GM19238 (cell line): ENCODE data around the gene IVL.
A peak's percentile ranks its signal among the peaks of the same experiment; 100 is the strongest.

Experiments used
- DNase-seq: peaks from one replicate; pipeline ENCODE4 v3.0.0; 2011; ENCODE audit warnings: low spot score; ENCODE audit not compliant: insufficient read length

IVL gene, protein sequence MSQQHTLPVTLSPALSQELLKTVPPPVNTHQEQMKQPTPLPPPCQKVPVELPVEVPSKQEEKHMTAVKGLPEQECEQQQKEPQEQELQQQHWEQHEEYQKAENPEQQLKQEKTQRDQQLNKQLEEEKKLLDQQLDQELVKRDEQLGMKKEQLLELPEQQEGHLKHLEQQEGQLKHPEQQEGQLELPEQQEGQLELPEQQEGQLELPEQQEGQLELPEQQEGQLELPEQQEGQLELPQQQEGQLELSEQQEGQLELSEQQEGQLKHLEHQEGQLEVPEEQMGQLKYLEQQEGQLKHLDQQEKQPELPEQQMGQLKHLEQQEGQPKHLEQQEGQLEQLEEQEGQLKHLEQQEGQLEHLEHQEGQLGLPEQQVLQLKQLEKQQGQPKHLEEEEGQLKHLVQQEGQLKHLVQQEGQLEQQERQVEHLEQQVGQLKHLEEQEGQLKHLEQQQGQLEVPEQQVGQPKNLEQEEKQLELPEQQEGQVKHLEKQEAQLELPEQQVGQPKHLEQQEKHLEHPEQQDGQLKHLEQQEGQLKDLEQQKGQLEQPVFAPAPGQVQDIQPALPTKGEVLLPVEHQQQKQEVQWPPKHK

DNA sequence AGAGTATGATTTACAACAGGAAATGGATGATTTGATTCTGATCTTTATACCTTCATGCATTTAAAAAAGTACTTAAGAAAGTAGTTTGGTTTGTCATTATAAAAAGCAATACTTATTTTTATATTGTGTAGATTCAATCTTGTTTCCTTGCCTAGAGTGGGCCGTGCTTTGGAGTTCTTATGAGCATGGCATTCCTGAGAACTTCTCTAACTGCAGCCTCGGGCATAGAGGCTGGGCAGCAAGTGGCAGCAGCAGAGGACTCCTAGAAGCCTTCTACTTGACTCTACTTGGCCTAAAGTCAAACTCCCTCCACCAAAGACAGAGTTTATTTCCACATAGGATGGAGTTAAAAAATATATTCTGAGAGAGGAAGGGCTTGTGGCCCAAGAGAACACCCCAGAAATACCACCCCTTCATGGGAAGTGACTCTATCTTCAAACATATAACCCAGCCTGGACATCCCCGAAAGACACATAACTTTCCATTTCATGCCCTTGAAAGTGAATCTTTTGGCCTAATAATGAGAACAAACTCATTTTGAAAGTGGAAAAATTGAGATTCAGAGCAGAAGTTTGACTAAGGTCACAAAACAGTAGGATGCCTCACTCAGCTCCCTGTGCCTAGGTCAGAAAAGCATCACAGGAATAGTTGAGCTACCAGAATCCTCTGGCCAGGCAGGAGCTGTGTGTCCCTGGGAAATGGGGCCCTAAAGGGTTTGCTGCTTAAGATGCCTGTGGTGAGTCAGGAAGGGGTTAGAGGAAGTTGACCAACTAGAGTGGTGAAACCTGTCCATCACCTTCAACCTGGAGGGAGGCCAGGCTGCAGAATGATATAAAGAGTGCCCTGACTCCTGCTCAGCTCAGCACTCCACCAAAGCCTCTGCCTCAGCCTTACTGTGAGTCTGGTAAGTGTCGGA, at the start of gene IVL:
Gene IVL, plus strand, starts transcription at position 861 of the 916 bp plus-strand sequence. CDS start 1,252 bp downstream, outside the sequence.
- DNase-seq = no peak

GRCh38 chr1:152859696-152860095, 48.6 kb upstream of the IVL start, which contains the start of gene LCE7A:
TSS of gene LCE7A (plus strand) at chr1:152859996. CDS start at chr1:152860698, 702 bp downstream.
- no peak for DNase-seq

GRCh38 chr1:152860129-152860528, 48.2 kb upstream of the IVL start:
- DNase-seq = no peak

DNA sequence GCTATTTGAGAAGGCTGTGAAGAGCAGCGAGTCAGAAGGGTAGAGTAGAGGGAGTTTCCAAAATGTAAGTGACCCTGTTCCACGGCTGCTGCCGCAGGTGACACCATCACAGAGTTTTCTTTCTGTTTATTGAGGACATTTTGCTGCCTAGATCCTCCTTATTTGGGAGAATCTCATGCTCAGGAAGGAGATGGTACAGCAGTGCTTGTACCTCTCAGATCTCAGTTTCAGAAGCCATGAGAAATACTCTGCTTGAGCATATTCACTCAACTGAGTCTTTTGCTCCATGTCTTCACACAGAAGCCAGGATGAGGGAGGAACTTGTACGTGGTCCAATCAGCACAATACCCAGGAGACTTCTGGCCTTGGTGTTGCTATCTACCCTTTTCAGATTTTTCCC, 47.0 kb upstream of the IVL start:
- DNase-seq = no peak

DNA sequence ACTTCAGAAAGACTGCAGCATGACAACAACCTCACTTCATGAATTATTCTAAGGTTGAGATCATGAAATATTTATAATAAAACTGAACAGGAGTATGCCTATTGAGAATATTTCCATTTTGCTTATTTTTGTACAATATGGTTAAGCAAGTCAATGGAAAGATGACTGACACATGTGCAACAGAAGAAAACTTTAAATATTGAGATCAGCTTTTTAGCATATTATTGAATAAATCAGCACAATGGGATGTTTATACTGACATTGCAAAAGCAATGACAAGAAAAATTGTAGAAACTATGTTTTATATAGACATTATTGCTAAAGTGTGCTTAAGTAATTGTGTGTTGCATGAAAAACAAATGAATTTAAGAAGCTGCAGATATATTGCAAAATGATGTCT, 43.9 kb upstream of the IVL start:
- DNase-seq = no peak

DNA sequence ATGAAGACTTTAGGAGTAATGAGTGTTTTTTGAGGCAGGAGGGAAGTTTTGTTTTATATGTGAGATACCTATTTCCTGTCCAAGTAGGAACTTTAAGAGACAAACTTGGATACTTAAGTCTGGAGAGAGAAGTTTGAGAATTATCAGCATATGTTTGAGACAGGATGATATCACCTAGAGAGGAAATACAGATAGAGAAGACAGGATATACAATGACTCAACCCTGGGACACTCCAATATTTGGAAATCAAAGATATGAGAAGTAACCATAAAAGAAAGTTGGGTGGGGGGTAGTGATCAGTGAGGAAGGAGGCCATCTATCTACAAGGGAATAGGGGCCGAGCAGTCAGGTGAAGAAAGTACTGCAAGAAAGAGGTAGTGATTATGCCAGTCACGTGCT, 42.0 kb upstream of the IVL start:
- no peak for DNase-seq

GRCh38 chr1:152869808-152870419, 38.4 kb upstream of the IVL start:
- DNase-seq = peak; percentile 21

DNA sequence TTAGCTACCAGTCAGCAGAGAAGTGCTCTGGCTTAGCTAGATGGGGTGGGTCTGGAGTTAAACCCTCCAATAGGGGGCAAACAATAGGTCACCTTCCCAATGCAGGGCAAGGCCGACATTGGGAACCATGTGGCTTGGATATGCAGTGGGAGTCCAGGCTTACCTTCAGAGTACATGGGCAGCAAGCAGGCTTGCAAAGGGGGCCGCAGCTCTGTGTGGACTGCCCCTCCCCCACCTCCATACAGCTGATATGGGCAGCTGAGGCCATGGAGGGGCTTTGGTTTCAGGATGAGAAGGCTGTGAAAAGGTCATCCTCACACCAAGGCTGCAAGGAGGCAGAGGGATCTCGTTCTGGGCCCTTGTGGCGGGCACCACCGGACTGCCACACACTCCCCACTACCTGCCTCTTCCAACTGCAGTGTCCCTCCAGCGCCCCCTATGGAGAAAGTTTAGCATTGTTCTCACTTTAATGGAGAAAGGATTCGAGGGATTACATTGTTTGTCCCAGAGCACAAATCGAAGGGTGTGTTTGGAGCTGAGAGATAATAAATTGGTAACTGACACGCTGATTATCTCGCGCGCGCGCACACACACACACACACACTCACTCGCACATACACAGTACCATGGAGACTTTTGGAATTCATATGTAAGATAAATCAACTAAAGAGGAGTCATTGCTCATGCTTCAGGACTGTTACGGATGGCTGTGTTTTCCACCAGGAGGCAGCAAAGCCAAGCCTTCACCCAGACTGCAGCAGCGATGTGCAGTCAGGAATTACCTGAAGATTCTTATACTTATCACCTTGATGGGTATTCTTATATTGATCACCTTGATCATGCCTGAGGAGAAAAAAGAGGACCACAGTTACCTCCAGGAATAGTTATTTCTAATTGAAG, 37.3 kb upstream of the IVL start:
- DNase-seq = no peak

DNA sequence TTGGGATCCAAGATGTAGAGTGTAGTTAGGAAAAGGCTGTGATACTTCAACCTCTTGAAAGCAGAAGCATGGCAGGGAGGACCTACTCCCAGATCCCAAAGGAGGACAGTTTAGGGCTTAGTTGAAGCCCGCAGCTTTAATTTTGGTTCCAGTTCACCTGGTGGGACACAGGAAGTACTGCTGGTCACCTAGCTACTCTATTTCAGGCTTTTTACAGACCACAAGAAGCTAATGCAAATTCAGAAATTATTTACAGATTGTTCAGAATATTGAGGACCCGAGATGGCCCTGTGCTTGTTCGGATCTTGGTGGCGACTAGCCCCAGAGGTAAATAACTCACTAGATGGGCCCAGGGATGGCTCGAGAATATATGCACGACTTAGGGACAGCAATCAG, 36.6 kb upstream of the IVL start:
- DNase-seq = no peak

GRCh38 chr1:152873495-152873894, 34.9 kb upstream of the IVL start:
- no peak for DNase-seq

- DNase-seq = no peak
Observed at GRCh38 chr1:152876827-152877226, 31.5 kb upstream of the IVL start.

GRCh38 chr1:152878042-152878441, 30.3 kb upstream of the IVL start, which contains the start of gene SMCP:
TSS of gene SMCP (plus strand) at chr1:152878322. CDS start at chr1:152884423, 6,101 bp downstream.
- no peak for DNase-seq

GRCh38 chr1:152879559-152880198, 28.7 kb upstream of the IVL start:
- DNase-seq = no peak

GRCh38 chr1:152880316-152880715, 28.0 kb upstream of the IVL start:
- no peak for DNase-seq

DNA sequence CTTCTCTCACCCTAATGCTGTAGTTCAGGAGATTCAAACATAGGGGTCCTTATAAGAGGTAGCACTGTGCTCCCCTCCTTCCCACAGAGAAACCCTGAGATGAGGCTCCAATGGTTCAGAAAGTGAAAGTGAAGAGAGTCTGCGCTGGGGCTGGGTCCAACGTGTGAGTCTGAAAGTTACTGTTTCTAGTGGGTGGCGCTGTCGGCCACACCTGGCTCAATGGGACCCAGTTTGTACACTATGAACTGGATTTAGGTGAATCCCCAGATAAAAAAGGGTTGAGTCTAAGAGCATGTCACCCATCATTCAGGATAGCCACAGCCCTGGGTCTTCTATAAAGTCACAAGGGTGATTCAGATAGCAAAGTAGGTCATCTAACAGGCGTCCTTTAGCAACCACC, 27.4 kb upstream of the IVL start:
- no peak for DNase-seq

- DNase-seq = no peak
Observed at GRCh38 chr1:152884085-152884484, 24.3 kb upstream of the IVL start.

GRCh38 chr1:152884506-152884905, 23.8 kb upstream of the IVL start:
- DNase-seq = no peak

DNA sequence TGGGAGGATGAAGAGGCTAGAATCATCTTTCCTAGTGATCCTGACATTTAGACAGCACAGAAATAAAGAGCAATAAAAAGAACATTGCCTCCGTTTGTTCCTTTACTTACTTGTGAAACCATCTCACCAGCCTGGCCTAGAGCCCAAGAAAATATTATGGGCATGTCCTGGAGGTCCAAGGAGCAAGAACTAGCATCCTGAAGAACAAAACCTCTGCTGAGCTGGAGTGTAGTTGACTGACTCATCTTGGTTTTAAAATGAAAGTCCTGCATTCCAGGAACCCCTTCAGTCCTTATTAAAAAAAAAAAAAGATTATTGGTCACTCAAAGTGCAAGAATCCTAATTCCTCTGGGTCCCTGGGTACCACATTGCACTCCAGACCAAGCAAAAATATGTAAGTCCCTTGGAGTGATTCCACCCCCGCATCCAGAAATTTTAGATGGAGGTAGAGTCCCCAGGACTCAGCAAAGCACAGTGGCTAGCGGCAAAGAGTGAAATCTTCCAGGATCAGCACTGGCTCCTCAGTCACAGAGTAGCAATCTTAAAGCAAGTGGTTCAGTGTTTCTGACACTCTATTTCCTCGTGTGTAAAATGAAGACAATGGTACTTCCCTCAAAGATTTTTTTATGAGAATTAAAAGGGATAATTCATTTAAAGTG, 23.3 kb upstream of the IVL start:
- DNase-seq = no peak

- DNase-seq = no peak
Observed at GRCh38 chr1:152886085-152886484, 22.3 kb upstream of the IVL start.
